ENCODE measurements around the gene SLC44A4. TPM values are rescaled to one million over a fixed set of nuclear protein-coding genes. Genes with fewer than 3 reads are reported as not detected.

Gene SLC44A4
- total RNA-seq, 1 donor, result not detected

GRCh38 chr6:31884528-31885035 lies 5.8 kb upstream of the SLC44A4 start:
- H3K4me3 ChIP-seq (ENCODE audit: low read depth, low read length), result no peak overlapping the region
- DNase-seq (ENCODE audit: low read depth), result no peak
- TF ChIP-seq CTCF (IDR thresholded peaks at IDR 0.05; ENCODE audit: insufficient read depth, low read depth, low read length), result no peak

- TF ChIP-seq CTCF (IDR thresholded peaks at IDR 0.05; ENCODE audit: insufficient read depth, low read depth, low read length), result no peak
- no peak for DNase-seq (ENCODE audit: low read depth)
- H3K4me3 ChIP-seq (ENCODE audit: low read depth, low read length), result no peak overlapping the region
Observed at GRCh38 chr6:31883676-31884075, 4.9 kb upstream of the SLC44A4 start.

GRCh38 chr6:31882344-31882743 lies 3.5 kb upstream of the SLC44A4 start:
- no peak for TF ChIP-seq CTCF (IDR thresholded peaks at IDR 0.05; ENCODE audit: insufficient read depth, low read depth, low read length)
- DNase-seq (ENCODE audit: low read depth), result no peak
- H3K4me3 ChIP-seq (ENCODE audit: low read depth, low read length), result no peak overlapping the region

GRCh38 chr6:31881136-31881859 lies 2.5 kb upstream of the SLC44A4 start:
- no peak for DNase-seq (ENCODE audit: low read depth)
- TF ChIP-seq CTCF (IDR thresholded peaks at IDR 0.05; ENCODE audit: insufficient read depth, low read depth, low read length), result no peak
- H3K4me3 ChIP-seq (ENCODE audit: low read depth, low read length), result no peak overlapping the region

GRCh38 chr6:31880616-31881015 lies 1.8 kb upstream of the SLC44A4 start:
- no peak overlapping the region for H3K4me3 ChIP-seq (ENCODE audit: low read depth, low read length)
- no peak for DNase-seq (ENCODE audit: low read depth)
- no peak for TF ChIP-seq CTCF (IDR thresholded peaks at IDR 0.05; ENCODE audit: insufficient read depth, low read depth, low read length)

GRCh38 chr6:31879901-31880300 lies 1.1 kb upstream of the SLC44A4 start:
- DNase-seq (ENCODE audit: low read depth), result no peak
- TF ChIP-seq CTCF (IDR thresholded peaks at IDR 0.05; ENCODE audit: insufficient read depth, low read depth, low read length), result no peak
- no peak overlapping the region for H3K4me3 ChIP-seq (ENCODE audit: low read depth, low read length)

GRCh38 chr6:31879143-31879542 lies 346 bp upstream of the SLC44A4 start:
- no peak for TF ChIP-seq CTCF (IDR thresholded peaks at IDR 0.05; ENCODE audit: insufficient read depth, low read depth, low read length)
- H3K4me3 ChIP-seq (ENCODE audit: low read depth, low read length), result no peak overlapping the region
- no peak for DNase-seq (ENCODE audit: low read depth)
